DND-41 (cell line): ENCODE results near the gene VENTX.
"Not testable (repeated sequence)": the region's sequence is repeated elsewhere in the genome, so short reads cannot be mapped to it uniquely, and the experiment has no call there.

ENCODE experiments used
- ATAC-seq: fragments of 200-7000 bp; cut with Tn5 transposase; 3 replicates; pipeline ENCODE4 v1.9.1; 2021; ENCODE audit warnings: low read depth; ENCODE audit not compliant: insufficient read depth
- DNase-seq: peaks from one replicate; pipeline ENCODE4 v3.0.0-alpha.2; 2020
- H2AFZ ChIP-seq: 2 replicates; pipeline ENCODE4 v1.6.0; 2012; ENCODE audit warnings: low read depth, low read length
- H3K27ac ChIP-seq: 2 replicates; pipeline ENCODE4 v1.5.1; 2012; ENCODE audit warnings: low read length, inconsistent platforms
- H3K27me3 ChIP-seq: fragments of 200-600 bp; sonication (generic); 2 replicates; pipeline ENCODE4 v1.6.0; 2012; ENCODE audit warnings: low read length, mild to moderate bottlenecking, inconsistent platforms; ENCODE audit not compliant: insufficient read depth, poor library complexity
- H3K36me3 ChIP-seq: 2 replicates; pipeline ENCODE4 v1.5.1; 2012; ENCODE audit warnings: low read length, inconsistent platforms; ENCODE audit not compliant: insufficient read depth
- H3K4me1 ChIP-seq: 2 replicates; pipeline ENCODE4 v1.5.1; 2012; ENCODE audit warnings: mild to moderate bottlenecking, low read length; ENCODE audit not compliant: insufficient read depth
- H3K4me2 ChIP-seq: 2 replicates; pipeline ENCODE4 v1.6.0; 2012; ENCODE audit warnings: mild to moderate bottlenecking, moderate library complexity, low read length, inconsistent platforms; ENCODE audit not compliant: insufficient read depth
- H3K4me3 ChIP-seq, 2 experiments: fragments of 200-600 bp in 1 of 2; shearing (Covaris generic) in 1 of 2; 2 replicates each; pipeline ENCODE4 v1.5.1; 2012 to 2016; ENCODE audit warnings: inconsistent platforms in 2 of 2, low read length in 2 of 2, mild to moderate bottlenecking in 2 of 2, low read depth in 1 of 2, moderate library complexity in 1 of 2
- H3K79me2 ChIP-seq: 2 replicates; pipeline ENCODE4 v1.6.0; 2012; ENCODE audit warnings: low read length, inconsistent platforms; ENCODE audit not compliant: insufficient read depth
- H3K9ac ChIP-seq: 2 replicates; pipeline ENCODE4 v1.6.0; 2012; ENCODE audit warnings: low read depth, mild to moderate bottlenecking, inconsistent platforms, low read length, moderate library complexity
- H3K9me3 ChIP-seq: 2 replicates; pipeline ENCODE4 v1.5.1; 2012; ENCODE audit warnings: low read length, moderate library complexity, mild to moderate bottlenecking, inconsistent platforms; ENCODE audit not compliant: insufficient read depth, severe bottlenecking
- H4K20me1 ChIP-seq: 2 replicates; pipeline ENCODE4 v1.6.0; 2012; ENCODE audit warnings: low read length; ENCODE audit not compliant: insufficient read depth
- CTCF ChIP-seq: IDR thresholded peaks from 2 replicates; pipeline ENCODE4 v1.5.1; 2012; ENCODE audit warnings: borderline replicate concordance, low read length, moderate library complexity, mild to moderate bottlenecking; ENCODE audit not compliant: poor library complexity, severe bottlenecking; ENCODE audit errors: extremely low read depth
- EZH2 ChIP-seq: IDR thresholded peaks from 3 replicates; pipeline ENCODE4 v1.6.1; 2012; ENCODE audit warnings: borderline replicate concordance, low read depth, mild to moderate bottlenecking, moderate library complexity, low read length, inconsistent platforms; ENCODE audit not compliant: severe bottlenecking

The VENTX gene

GRCh38 chr10:133262696-133263095 lies 25.0 kb downstream of the VENTX start:
- H3K9me3 ChIP-seq, result no peaks in the 10 kb centered on the region
- ATAC-seq (no peak), DNase-seq (no peak)
- no peak overlapping the region for H3K4me2 ChIP-seq
- no peak overlapping the region for H3K4me3 ChIP-seq
- H3K4me1 ChIP-seq, result peaks cover 31% of the 10 kb centered on the region
- H3K79me2 ChIP-seq, result no peaks in the 10 kb centered on the region
- H3K9ac ChIP-seq, result no peak overlapping the region
- no peaks in the 10 kb centered on the region for H3K27me3 ChIP-seq
- H2AFZ ChIP-seq, result no peak overlapping the region
- H4K20me1 ChIP-seq, result peaks cover 36% of the 10 kb centered on the region
- no peak overlapping the region for H3K27ac ChIP-seq
- H3K36me3 ChIP-seq, result no peaks in the 10 kb centered on the region
- no peak for TF ChIP-seq EZH2
- TF ChIP-seq CTCF, result no peak

- H3K4me2 ChIP-seq, result no peak overlapping the region
- no peak overlapping the region for H2AFZ ChIP-seq
- H3K9ac ChIP-seq, result no peak overlapping the region
- H3K36me3 ChIP-seq, result peaks cover 2% of the 10 kb centered on the region; the same call in 1 of the 2 replicates
- no peak overlapping the region for H3K27ac ChIP-seq
- H3K4me3 ChIP-seq, result no peak overlapping the region
- peaks cover 21% of the 10 kb centered on the region for H3K4me1 ChIP-seq
- peaks cover 27% of the 10 kb centered on the region for H4K20me1 ChIP-seq
- H3K79me2 ChIP-seq, result no peaks in the 10 kb centered on the region
- ATAC-seq (no peak), DNase-seq (no peak)
- no peaks in the 10 kb centered on the region for H3K9me3 ChIP-seq
- H3K27me3 ChIP-seq, result no peaks in the 10 kb centered on the region
- TF ChIP-seq CTCF (no peak), EZH2 (no peak)
These were observed 26.0 kb downstream of the VENTX start for GRCh38 chr10:133263674-133264073.

GRCh38 chr10:133264461-133264860 lies 26.8 kb downstream of the VENTX start:
- Histone ChIP-seq H2AFZ (no peak overlapping the region), H3K27ac (no peak overlapping the region), H3K9ac (no peak overlapping the region), H4K20me1 (peaks cover 22% of the 10 kb centered on the region), H3K9me3 (no peaks in the 10 kb centered on the region), H3K36me3 (peaks cover 8% of the 10 kb centered on the region), H3K27me3 (no peaks in the 10 kb centered on the region), H3K79me2 (no peaks in the 10 kb centered on the region), H3K4me3 (no peak overlapping the region), H3K4me1 (peaks cover 13% of the 10 kb centered on the region), H3K4me2 (no peak overlapping the region)
- no peak for TF ChIP-seq CTCF
- no peak for TF ChIP-seq EZH2
- no peak for DNase-seq
- no peak for ATAC-seq

DNA sequence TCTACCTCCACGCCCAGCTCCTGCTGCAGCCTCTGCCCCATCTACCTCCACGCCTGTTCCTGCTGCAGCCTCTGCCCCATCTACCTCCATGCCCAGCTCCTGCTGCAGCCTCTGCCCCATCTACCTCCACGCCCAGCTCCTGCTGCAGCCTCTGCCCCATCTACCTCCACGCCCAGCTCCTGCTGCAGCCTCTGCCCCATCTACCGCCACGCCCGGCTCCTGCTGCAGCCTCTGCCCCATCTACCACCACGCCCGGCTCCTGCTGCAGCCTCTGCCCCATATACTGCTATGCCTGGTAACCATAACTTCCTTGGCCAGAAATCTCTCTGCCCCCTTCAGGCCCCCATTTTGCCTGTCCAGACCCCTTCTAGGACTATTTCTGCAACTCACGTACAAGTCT lies 27.4 kb downstream of the VENTX start:
- H3K36me3 ChIP-seq, ATAC-seq: not testable (repeated sequence)

More for the DNA sequence above, 27.4 kb downstream of the VENTX start:
- not testable (repeated sequence) for DNase-seq, H3K27me3 ChIP-seq, H3K4me1 ChIP-seq, H3K79me2 ChIP-seq, H2AFZ ChIP-seq, H3K4me3 ChIP-seq, H3K9me3 ChIP-seq, H3K9ac ChIP-seq, H3K27ac ChIP-seq, H3K4me2 ChIP-seq
- H4K20me1 ChIP-seq, result peaks cover 16% of the 10 kb centered on the region
